ENCODE measurements around the gene CLEC2A.

DNA sequence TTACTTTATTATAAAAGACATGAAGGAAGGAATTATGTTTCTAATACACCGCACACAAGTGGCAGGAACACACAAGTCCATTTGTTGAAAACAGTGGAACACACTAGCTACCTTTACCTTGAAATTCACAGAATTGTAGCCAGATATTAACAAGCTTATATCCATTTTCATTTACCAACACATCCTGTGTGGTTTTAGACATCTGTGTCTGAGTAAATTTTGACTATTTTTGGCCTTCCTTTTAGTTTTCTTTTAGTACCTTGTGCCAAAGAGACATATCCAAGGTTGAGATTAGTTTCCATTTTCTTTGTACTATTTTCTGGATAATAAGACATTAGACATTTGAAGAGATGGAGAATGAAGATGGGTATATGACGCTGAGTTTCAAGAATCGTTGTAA lies 50.9 kb downstream of the CLEC2A start, which contains the start of gene KLRF2:
- TF ChIP-seq, protein P1, sequence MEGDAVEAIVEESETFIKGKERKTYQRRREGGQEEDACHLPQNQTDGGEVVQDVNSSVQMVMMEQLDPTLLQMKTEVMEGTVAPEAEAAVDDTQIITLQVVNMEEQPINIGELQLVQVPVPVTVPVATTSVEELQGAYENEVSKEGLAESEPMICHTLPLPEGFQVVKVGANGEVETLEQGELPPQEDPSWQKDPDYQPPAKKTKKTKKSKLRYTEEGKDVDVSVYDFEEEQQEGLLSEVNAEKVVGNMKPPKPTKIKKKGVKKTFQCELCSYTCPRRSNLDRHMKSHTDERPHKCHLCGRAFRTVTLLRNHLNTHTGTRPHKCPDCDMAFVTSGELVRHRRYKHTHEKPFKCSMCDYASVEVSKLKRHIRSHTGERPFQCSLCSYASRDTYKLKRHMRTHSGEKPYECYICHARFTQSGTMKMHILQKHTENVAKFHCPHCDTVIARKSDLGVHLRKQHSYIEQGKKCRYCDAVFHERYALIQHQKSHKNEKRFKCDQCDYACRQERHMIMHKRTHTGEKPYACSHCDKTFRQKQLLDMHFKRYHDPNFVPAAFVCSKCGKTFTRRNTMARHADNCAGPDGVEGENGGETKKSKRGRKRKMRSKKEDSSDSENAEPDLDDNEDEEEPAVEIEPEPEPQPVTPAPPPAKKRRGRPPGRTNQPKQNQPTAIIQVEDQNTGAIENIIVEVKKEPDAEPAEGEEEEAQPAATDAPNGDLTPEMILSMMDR (conservative IDR thresholded peaks at IDR 0.05; ENCODE audit: low read length): no peak
- TF ChIP-seq EZH2phosphoT487 (IDR thresholded peaks at IDR 0.05; ENCODE audit: borderline replicate concordance, low read depth, low read length): no peak

All from OCI-LY7 (cell line).